T-cell (primary cell): ENCODE results near the gene PDZD7. TPM values are rescaled to one million over a fixed set of nuclear protein-coding genes. Genes with fewer than 3 reads are reported as not detected.

ENCODE experiments used
- ATAC-seq, 4 experiments: fragments of 200-7000 bp in 3 of 4; fragments of 150-1000 bp in 1 of 4; cut with Tn5 transposase; replicated peaks in 1 of 4; 1 replicate in 3 of 4; 2 replicates in 1 of 4; pipeline ENCODE4 v1.10.0; 2021; ENCODE audit warnings: moderate library complexity in 3 of 4, mild to moderate bottlenecking in 2 of 4, moderate number of reproducible peaks in 1 of 4
- CTCF ChIA-PET, 2 donors: fragments of 300-600 bp; sonication (Branson Sonifier 250); formaldehyde crosslinking; loops; one replicate each; lab custom pipeline; 2022; ENCODE audit warnings: antibody characterized with exemption in 2 of 2; lab: Charles Lee
- POLR2A ChIA-PET, 2 donors: fragments of 300-600 bp; sonication (Branson Sonifier 250); formaldehyde crosslinking; loops; one replicate each; lab custom pipeline; 2022; ENCODE audit warnings: antibody characterized with exemption in 2 of 2; lab: Charles Lee
- DNase-seq, 35 experiments: peaks; one replicate each; pipeline versions ENCODE4 v3.0.0 to v3.0.0-alpha.2; 2013 to 2023
- H3K27ac ChIP-seq: one replicate; pipeline ENCODE4 v1.5.1; 2013; ENCODE audit warnings: low read length
- H3K27me3 ChIP-seq, 2 experiments: replicated peaks in 1 of 2; 1 replicate in 1 of 2; 2 replicates in 1 of 2; pipeline versions ENCODE4 v1.6.1 to v1.7.0; 2013; ENCODE audit warnings: low read length in 1 of 2, mixed read lengths in 1 of 2; ENCODE audit not compliant: control insufficient read depth in 2 of 2, insufficient read depth in 2 of 2; ENCODE audit errors: extremely low read depth in 1 of 2
- H3K36me3 ChIP-seq, 2 donors: 1 replicate in 1 of 2; 2 replicates in 1 of 2; pipeline versions ENCODE4 v1.6.1 to v1.7.0; 2013; ENCODE audit warnings: low read length in 1 of 2; ENCODE audit not compliant: control insufficient read depth in 2 of 2, insufficient read depth in 1 of 2; ENCODE audit errors: extremely low read depth in 1 of 2
- H3K4me1 ChIP-seq, 2 experiments: 1 replicate in 1 of 2; 2 replicates in 1 of 2; pipeline versions ENCODE4 v1.6.1 to v1.7.0; 2013; ENCODE audit warnings: low read length in 2 of 2, mixed read lengths in 1 of 2; ENCODE audit not compliant: insufficient read depth in 2 of 2, control insufficient read depth in 1 of 2; ENCODE audit errors: extremely low read depth in 1 of 2
- H3K4me3 ChIP-seq, 2 donors: 1 replicate in 1 of 2; 2 replicates in 1 of 2; pipeline versions ENCODE4 v1.5.1 to v1.7.0; 2013; ENCODE audit warnings: mild to moderate bottlenecking in 2 of 2, low read length in 1 of 2, moderate library complexity in 1 of 2; ENCODE audit not compliant: control insufficient read depth in 1 of 2; ENCODE audit errors: extremely low read depth in 1 of 2
- H3K9me3 ChIP-seq: 2 replicates; pipeline ENCODE4 v1.7.0; 2013
- H3K27ac Mint-ChIP-seq, 2 donors: one replicate each; pipeline ENCODE4 v1.8.0; 2020 to 2021; ENCODE audit warnings: mild to moderate bottlenecking in 2 of 2, mixed read lengths in 2 of 2
- H3K27me3 Mint-ChIP-seq, 2 donors: one replicate each; pipeline ENCODE4 v1.8.0; 2021 to 2022; ENCODE audit warnings: mixed read lengths in 2 of 2
- H3K36me3 Mint-ChIP-seq: one replicate; pipeline ENCODE4 v1.8.0; 2021; ENCODE audit warnings: mixed read lengths
- H3K4me1 Mint-ChIP-seq, 3 donors: one replicate each; pipeline ENCODE4 v1.8.0; 2020 to 2022; ENCODE audit warnings: mixed read lengths in 3 of 3, mild to moderate bottlenecking in 1 of 3
- H3K4me3 Mint-ChIP-seq, 3 donors: one replicate each; pipeline ENCODE4 v1.8.0; 2020 to 2022; ENCODE audit warnings: mild to moderate bottlenecking in 3 of 3, mixed read lengths in 3 of 3, moderate library complexity in 3 of 3
- H3K9me3 Mint-ChIP-seq, 3 donors: one replicate each; pipeline ENCODE4 v1.8.0; 2020 to 2022; ENCODE audit warnings: mixed read lengths in 3 of 3
- WGBS: methylation state at CpG from one replicate; pipeline ENCODE4 v1.1.5; 2013; ENCODE audit warnings: missing lambda C conversion rate; ENCODE audit not compliant: insufficient coverage; 5-methylcytosine and 5-hydroxymethylcytosine counted together
- total RNA-seq, 35 experiments: library from RNA in 6 of 35; stranded (reverse) in 6 of 35; fragments of 120-200 nt in 1 of 35; gene quantifications; one replicate each; pipeline versions ENCODE4 v1.2.1 to v1.2.4 and lab custom pipeline; 2013 to 2026

PDZD7 gene
- total RNA-seq, 5 donors from 2014 or later (not counting 1 experiment from before 2014, with no cell fraction given), result 1.7 to 2.7 (median 2.3) TPM

DNA sequence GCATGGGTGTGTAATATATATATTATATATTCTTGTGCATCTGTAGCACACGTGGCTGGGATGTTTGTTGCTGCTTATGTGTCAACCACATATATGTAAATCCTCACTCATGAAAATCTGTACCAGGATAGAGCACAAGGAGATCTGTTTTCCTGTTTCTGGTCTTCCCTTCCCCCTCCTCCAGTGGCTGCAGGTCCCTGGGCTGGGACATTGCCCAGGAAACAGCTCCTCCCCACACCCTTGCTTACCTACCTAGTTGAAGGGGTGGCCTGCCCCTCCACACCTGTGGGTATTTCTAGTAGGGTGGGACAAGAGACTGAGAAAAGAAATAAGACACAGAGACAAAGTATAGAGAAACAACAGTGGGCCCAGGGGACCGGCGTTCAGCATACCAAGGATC is 2.3 kb upstream of the PDZD7 start:
- WGBS, result no CpG with 5 or more reads among the region's 3 CpGs
- peaks cover 32% of the 10 kb centered on the region for H3K36me3 Mint-ChIP-seq
- DNase-seq (no peak), ATAC-seq (no peak)
- Histone ChIP-seq H3K36me3 (peaks cover 7 to 39% of the 10 kb centered on the region in 2 donors), H3K27ac (peak overlapping the region; percentile 93), H3K27me3 (peaks cover 0 to 11% of the 10 kb centered on the region in 2 experiments), H3K9me3 (no peaks in the 10 kb centered on the region), H3K4me3 (peak overlapping the region in 1 of 2 donors; percentile 73), H3K4me1 (peaks cover 7 to 27% of the 10 kb centered on the region in 2 experiments)
- no peaks in the 10 kb centered on the region for H3K9me3 Mint-ChIP-seq
- no peak overlapping the region for H3K27ac Mint-ChIP-seq
- H3K27me3 Mint-ChIP-seq, result no peaks in the 10 kb centered on the region
- peaks cover 17 to 26% (median 20%) of the 10 kb centered on the region in 3 donors for H3K4me1 Mint-ChIP-seq
- CTCF ChIA-PET, result no interaction called here
- peak overlapping the region; percentile 84 to 92 (median 91) for H3K4me3 Mint-ChIP-seq
- POLR2A ChIA-PET, result no interaction called here

DNA sequence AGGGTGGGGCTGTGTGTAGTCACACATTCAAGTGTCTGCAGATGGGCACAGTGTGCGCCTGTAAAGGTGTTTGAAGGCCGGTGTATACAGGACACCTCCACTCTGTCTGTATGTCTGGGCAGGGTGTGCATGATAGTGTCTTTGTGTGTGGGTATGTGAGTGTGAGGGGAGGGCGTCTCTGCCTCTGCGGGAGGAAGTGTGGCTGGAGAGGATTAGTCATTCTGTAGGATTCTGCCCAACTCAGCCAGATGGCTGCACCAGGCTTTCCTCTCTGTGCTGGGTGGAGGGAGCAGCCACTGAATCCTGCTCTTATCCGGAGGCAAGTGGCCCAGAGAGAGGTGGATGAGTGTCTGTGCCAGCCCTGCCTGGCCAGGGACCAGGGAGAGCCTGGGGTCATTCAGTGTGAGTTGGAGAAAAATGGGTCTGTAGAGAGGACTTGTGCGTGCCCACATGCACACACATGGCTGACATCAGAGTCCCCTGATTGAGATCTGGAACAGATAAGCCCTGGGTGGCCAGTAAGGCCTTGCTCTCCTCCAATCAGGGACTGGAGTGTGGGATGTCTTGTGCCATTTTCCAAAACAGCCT is 1.8 kb upstream of the PDZD7 start:
- H3K4me1 Mint-ChIP-seq, result peaks cover 17 to 26% (median 20%) of the 10 kb centered on the region in 3 donors
- Histone ChIP-seq H3K4me1 (peaks cover 7 to 27% of the 10 kb centered on the region in 2 experiments), H3K9me3 (no peaks in the 10 kb centered on the region), H3K36me3 (peaks cover 7 to 33% of the 10 kb centered on the region in 2 donors), H3K4me3 (peak overlapping the region; percentile 35 to 73), H3K27ac (peak overlapping the region; percentile 93), H3K27me3 (peaks cover 0 to 11% of the 10 kb centered on the region in 2 experiments)
- POLR2A ChIA-PET, result interaction anchor here (0.6 to 1.5 kb wide), 6 partner anchors 8 to 1087 kb away, joined by 3 to 9 read pairs (median 3); no protein-coding TSS in a partner anchor
- peak overlapping the region; percentile 84 to 92 (median 91) for H3K4me3 Mint-ChIP-seq
- 16% methylated on average over 5 of the region's 6 CpGs for WGBS
- DNase-seq, result peak in 4 of 35 experiments; percentile 37 to 58 (median 46)
- CTCF ChIA-PET, result interaction anchor here (0.6 to 2.5 kb wide), 11 partner anchors 9 to 1474 kb away, joined by 3 to 25 read pairs (median 4); partner anchors contain the start of gene KAZALD1 (in 1 of the 2)
- H3K27me3 Mint-ChIP-seq, result no peaks in the 10 kb centered on the region
- H3K36me3 Mint-ChIP-seq, result peaks cover 27% of the 10 kb centered on the region
- ATAC-seq, result peak; percentile 17 to 25 (median 19)
- H3K27ac Mint-ChIP-seq, result peak overlapping the region; percentile 91 to 97
- no peaks in the 10 kb centered on the region for H3K9me3 Mint-ChIP-seq

DNA sequence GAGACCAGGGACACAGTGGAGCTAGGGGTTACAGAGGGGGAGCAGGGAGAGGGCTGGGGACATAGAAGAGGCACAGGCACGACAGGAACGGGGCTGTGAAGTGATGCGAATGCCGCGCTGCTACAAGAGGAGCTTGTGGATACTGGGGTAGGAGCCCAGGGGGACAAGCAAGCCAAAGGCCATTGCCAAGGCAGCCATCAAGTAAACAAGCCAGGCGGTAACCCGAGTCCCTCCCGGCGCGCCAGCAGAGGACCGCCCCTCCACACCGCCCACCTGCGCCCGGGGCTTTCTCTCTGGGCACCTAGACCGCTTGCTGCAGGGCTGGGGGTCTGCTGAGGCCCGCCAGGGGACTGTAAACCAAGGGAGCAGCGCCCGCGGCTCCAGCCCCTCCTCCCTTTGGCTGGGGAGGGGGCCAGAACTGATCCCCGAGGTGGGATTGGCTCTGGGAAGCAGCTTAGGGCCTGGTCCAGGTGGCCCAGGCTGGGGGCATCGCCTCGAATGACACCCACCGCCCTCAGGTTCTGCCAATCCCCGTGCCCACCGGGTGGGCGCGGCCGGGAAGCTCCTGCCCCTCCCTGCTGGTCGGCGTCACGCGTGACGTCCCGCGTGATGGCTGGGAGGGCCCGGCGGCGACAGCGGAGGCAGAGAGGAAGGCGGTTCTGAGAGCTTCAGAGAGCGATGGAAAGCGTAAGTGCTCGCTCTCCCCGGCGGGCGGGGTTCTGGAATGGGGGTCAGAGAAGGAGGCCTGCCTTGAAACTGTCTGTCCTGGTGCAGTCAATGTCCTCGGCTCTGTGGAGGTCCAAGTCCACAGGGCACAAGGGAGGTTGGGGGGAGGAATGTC is 1.1 kb upstream of the PDZD7 start:
- Histone ChIP-seq H3K9me3 (no peaks in the 10 kb centered on the region), H3K4me3 (peak overlapping the region; percentile 73 to 85), H3K27ac (peak overlapping the region; percentile 93), H3K36me3 (peaks cover 7 to 26% of the 10 kb centered on the region in 2 donors), H3K4me1 (peaks cover 7 to 27% of the 10 kb centered on the region in 2 experiments), H3K27me3 (peaks cover 0 to 11% of the 10 kb centered on the region in 2 experiments)
- H3K4me3 Mint-ChIP-seq, result peak overlapping the region; percentile 84 to 92 (median 91)
- DNase-seq (peak; percentile 57 to 91 (median 80)), ATAC-seq (peak; percentile 58 to 72 (median 63))
- under 1% methylated on average over 44 of the region's 47 CpGs for WGBS
- ChIA-PET POLR2A (interaction anchor here (0.6 to 1.5 kb wide), 6 partner anchors 9 to 1087 kb away, joined by 3 to 9 read pairs (median 3); no protein-coding TSS in a partner anchor), CTCF (interaction anchor here (0.6 to 2.5 kb wide), 16 partner anchors 9 to 1475 kb away, joined by 3 to 25 read pairs (median 4); partner anchors contain the start of genes KAZALD1 (in 2 of the 2), MRPL43 (in 1 of the 2) and TWNK (in 1 of the 2))
- no peaks in the 10 kb centered on the region for H3K27me3 Mint-ChIP-seq
- peaks cover 17 to 26% (median 20%) of the 10 kb centered on the region in 3 donors for H3K4me1 Mint-ChIP-seq
- peaks cover 20% of the 10 kb centered on the region for H3K36me3 Mint-ChIP-seq
- H3K27ac Mint-ChIP-seq, result peak overlapping the region; percentile 96 to 97
- no peaks in the 10 kb centered on the region for H3K9me3 Mint-ChIP-seq

DNA sequence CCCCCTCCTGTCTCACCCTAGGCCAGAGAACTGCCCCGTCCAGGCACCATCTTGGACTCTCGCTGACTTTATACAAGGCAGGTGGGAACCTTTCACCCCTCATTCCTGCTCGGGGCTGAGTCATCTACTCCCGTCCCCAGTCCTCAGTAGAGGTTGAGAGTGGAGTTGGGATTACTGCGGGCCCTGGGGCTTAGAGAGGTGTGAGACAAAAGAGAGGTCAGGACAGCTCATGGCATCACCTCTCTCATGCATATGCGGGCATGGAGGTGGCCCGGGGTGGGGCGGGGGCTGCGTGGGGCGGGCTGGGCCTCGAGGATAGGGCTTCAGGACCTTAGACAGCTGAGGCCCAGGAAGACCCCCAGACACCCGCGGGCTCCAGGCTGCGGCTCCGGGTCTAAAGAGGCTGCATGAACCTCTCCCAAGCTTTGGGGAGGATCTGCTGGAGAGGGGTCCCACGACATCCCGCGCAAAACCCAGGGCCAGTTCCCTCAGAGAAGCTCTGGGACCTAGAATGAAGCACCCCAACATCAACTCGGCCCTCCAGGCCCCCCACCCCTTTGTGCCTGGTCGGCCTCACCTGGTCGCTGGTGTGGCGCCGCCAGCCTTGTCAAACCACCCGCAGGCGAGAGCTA is 317 bp downstream of the PDZD7 start:
- no peak overlapping the region for H3K27ac ChIP-seq
- ChIA-PET CTCF (interaction anchor here (0.5 to 2.5 kb wide), 22 partner anchors 9 to 811 kb away, joined by 3 to 25 read pairs (median 6); partner anchors contain the start of genes HIF1AN (in 1 of the 2), KAZALD1 (in 1 of the 2), MRPL43 (in 1 of the 2) and TWNK (in 1 of the 2)), POLR2A (interaction anchor here (0.6 to 1.5 kb wide), 4 partner anchors 16 to 411 kb away, joined by 3 to 5 read pairs (median 3); partner anchors contain the start of gene SLF2 (in 1 of the 2))
- no peak for ATAC-seq
- Mint-ChIP-seq H3K27me3 (no peaks in the 10 kb centered on the region), H3K27ac (peak overlapping the region; percentile 94 to 96), H3K9me3 (no peaks in the 10 kb centered on the region), H3K4me1 (peaks cover 17 to 26% (median 20%) of the 10 kb centered on the region in 3 donors), H3K36me3 (peaks cover 8% of the 10 kb centered on the region), H3K4me3 (peak overlapping the region; percentile 84 to 92 (median 91))
- 3% methylated on average over 19 of the region's 25 CpGs for WGBS
- H3K4me1 ChIP-seq, result peaks cover 7 to 27% of the 10 kb centered on the region in 2 experiments
- H3K27me3 ChIP-seq, result peaks cover 0 to 11% of the 10 kb centered on the region in 2 experiments
- DNase-seq, result no peak
- no peaks in the 10 kb centered on the region for H3K9me3 ChIP-seq
- peak overlapping the region; percentile 73 to 85 for H3K4me3 ChIP-seq
- H3K36me3 ChIP-seq, result peaks cover 0 to 12% of the 10 kb centered on the region in 2 donors

DNA sequence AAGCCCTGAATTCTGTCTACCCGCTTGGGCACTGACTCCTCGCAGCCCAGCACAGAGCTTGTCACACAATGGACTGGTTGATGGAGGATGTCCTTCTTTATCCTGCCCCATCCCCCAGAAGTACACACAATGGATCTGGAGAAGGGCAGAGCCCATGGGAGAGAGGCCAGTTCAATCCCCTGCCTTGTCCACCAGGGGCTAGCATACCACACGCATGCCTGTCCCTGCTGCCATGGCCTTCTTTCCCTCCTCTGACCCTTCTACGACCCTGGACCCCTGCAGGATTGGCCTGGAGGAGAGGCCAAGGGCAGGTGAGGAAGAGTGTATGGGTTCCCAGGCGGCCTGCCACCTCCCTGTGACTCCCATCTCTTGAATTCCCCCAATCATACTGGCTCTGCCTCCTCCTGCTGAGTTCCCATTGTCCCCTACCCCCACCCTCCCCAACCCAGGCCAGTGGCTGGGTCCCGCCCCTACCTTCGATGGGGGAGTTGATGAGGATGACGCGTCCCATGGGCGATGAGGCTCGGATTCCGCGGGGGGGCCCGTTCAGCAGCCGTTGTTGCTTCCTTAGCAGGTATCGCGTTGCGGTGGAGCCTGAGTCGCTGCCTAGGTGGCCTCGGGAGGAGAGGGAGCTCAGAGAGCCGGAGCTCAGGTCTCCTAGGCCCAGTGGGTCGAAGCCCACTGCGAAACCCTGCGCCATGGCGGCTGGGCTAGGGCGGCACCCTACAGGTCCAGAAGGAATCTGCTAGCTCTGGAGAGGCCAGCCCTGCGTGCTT is 1.2 kb downstream of the PDZD7 start:
- ATAC-seq (no peak), DNase-seq (no peak)
- no peak overlapping the region for H3K27ac Mint-ChIP-seq
- 74% methylated on average over 20 of the region's 27 CpGs for WGBS
- no peaks in the 10 kb centered on the region for H3K27me3 Mint-ChIP-seq
- H3K4me1 ChIP-seq, result peaks cover 7 to 27% of the 10 kb centered on the region in 2 experiments
- H3K4me1 Mint-ChIP-seq, result peaks cover 17 to 26% (median 20%) of the 10 kb centered on the region in 3 donors
- H3K36me3 ChIP-seq, result peaks cover 0 to 3% of the 10 kb centered on the region in 2 donors
- no peak overlapping the region for H3K4me3 ChIP-seq
- peaks cover 4% of the 10 kb centered on the region for H3K36me3 Mint-ChIP-seq
- POLR2A ChIA-PET, result interaction anchor here in 1 of 2 donors (0.6 to 1.5 kb wide), 4 partner anchors 8 to 23 kb away, joined by 3 to 5 read pairs (median 4); no protein-coding TSS in a partner anchor
- no peaks in the 10 kb centered on the region for H3K9me3 Mint-ChIP-seq
- no peak overlapping the region for H3K27ac ChIP-seq
- CTCF ChIA-PET, result interaction anchor here (0.6 to 1.9 kb wide), 11 partner anchors 8 to 366 kb away, joined by 3 to 7 read pairs (median 3); partner anchors contain the start of gene KAZALD1 (in 1 of the 2)
- no peaks in the 10 kb centered on the region for H3K9me3 ChIP-seq
- peaks cover 0 to 11% of the 10 kb centered on the region in 2 experiments for H3K27me3 ChIP-seq
- peak overlapping the region in 1 of 3 donors; percentile 91 for H3K4me3 Mint-ChIP-seq
